Hepatocyte (in vitro differentiated cells): Measurements from ENCODE around the gene SFMBT2. TPM values are rescaled to one million over a fixed set of nuclear protein-coding genes. Genes with fewer than 3 reads are reported as not detected.
"Not testable (repeated sequence)": the region's sequence is repeated elsewhere in the genome, so short reads cannot be mapped to it uniquely, and the experiment has no call there.

Experiments used
- DNase-seq: peaks from one replicate; pipeline ENCODE4 v3.0.0-alpha.2; 2016; ENCODE audit warnings: low spot score
- H2AFZ ChIP-seq: fragments of 200-600 bp; sonication (generic); 2 replicates; pipeline ENCODE4 v1.6.0; 2016; ENCODE audit warnings: antibody characterized with exemption, mild to moderate bottlenecking
- H3K27ac ChIP-seq: fragments of 200-600 bp; sonication (generic); 2 replicates; pipeline ENCODE4 v1.5.1; 2016; ENCODE audit warnings: mild to moderate bottlenecking
- H3K27me3 ChIP-seq: fragments of 200-600 bp; sonication (generic); 2 replicates; pipeline ENCODE4 v1.6.1; 2016
- H3K36me3 ChIP-seq: fragments of 200-600 bp; sonication (generic); replicated peaks from 2 replicates; pipeline ENCODE4 v1.5.1; 2016; ENCODE audit warnings: low read depth; ENCODE audit not compliant: insufficient read depth
- H3K4me1 ChIP-seq: fragments of 200-600 bp; sonication (generic); 2 replicates; pipeline ENCODE4 v1.5.1; 2016; ENCODE audit warnings: mild to moderate bottlenecking, moderate library complexity; ENCODE audit not compliant: insufficient read depth
- H3K4me2 ChIP-seq: fragments of 200-600 bp; sonication (generic); 2 replicates; pipeline ENCODE4 v1.6.0; 2016
- H3K4me3 ChIP-seq: fragments of 200-600 bp; sonication (generic); 2 replicates; pipeline ENCODE4 v1.5.1; 2016; ENCODE audit warnings: mild to moderate bottlenecking
- H3K79me2 ChIP-seq: fragments of 200-600 bp; sonication (generic); 2 replicates; pipeline ENCODE4 v1.6.0; 2017; ENCODE audit warnings: mild to moderate bottlenecking
- H3K9me2 ChIP-seq: fragments of 200-600 bp; sonication (generic); replicated peaks from 2 replicates; pipeline ENCODE4 v1.6.0; 2017; ENCODE audit warnings: mild to moderate bottlenecking; ENCODE audit not compliant: insufficient read depth
- H3K9me3 ChIP-seq: fragments of 200-600 bp; sonication (generic); 2 replicates; pipeline ENCODE4 v1.5.1; 2016; ENCODE audit warnings: low read depth, mild to moderate bottlenecking
- H4K20me1 ChIP-seq: fragments of 200-600 bp; sonication (generic); 2 replicates; pipeline ENCODE4 v1.6.0; 2016; ENCODE audit warnings: mild to moderate bottlenecking; ENCODE audit not compliant: insufficient read depth, poor library complexity, severe bottlenecking
- EZH2 ChIP-seq: fragments of 200-600 bp; sonication (generic); IDR thresholded peaks from 2 replicates; pipeline ENCODE4 v1.6.1; 2016; ENCODE audit warnings: antibody characterized with exemption, mild to moderate bottlenecking, borderline replicate concordance
- EZH2phosphoT487 ChIP-seq: fragments of 200-600 bp; sonication (generic); IDR thresholded peaks from one replicate; pipeline ENCODE4 v1.6.1; 2018; ENCODE audit warnings: antibody characterized with exemption, mild to moderate bottlenecking, low read depth, moderate library complexity; ENCODE audit not compliant: unreplicated experiment, severe bottlenecking
- WGBS: methylation state at CpG from one replicate; pipeline ENCODE4 v1.1.6; 2016; ENCODE audit warnings: low lambda C conversion rate; ENCODE audit errors: missing lambda C conversion rate; 5-methylcytosine and 5-hydroxymethylcytosine counted together
- polyA plus RNA-seq: library from polyadenylated mRNA; unstranded; fragments of >200 nt; fragmentation: Nextera tagmentation; extraction: Ambion mirVana; gene quantifications from 2 replicates; pipeline ENCODE4 v1.2.1, GENCODE V29; 2016
- total RNA-seq: library from RNA; depleted of rRNA; stranded (reverse); fragments of >200 nt; gene quantifications from 2 replicates; pipeline ENCODE4 v1.2.3, GENCODE V29; 2014
- TF ChIP-seq, protein P1 (sequence below): fragments of 200-600 bp; sonication (generic); IDR thresholded peaks from 2 replicates; pipeline ENCODE4 v1.5.1; 2016; ENCODE audit warnings: antibody characterized with exemption, mild to moderate bottlenecking; ENCODE audit not compliant: poor library complexity

SFMBT2 gene
- total and polyA plus RNA-seq, 2 experiments from 2014 or later = 1.1 to 3.8 TPM

DNA sequence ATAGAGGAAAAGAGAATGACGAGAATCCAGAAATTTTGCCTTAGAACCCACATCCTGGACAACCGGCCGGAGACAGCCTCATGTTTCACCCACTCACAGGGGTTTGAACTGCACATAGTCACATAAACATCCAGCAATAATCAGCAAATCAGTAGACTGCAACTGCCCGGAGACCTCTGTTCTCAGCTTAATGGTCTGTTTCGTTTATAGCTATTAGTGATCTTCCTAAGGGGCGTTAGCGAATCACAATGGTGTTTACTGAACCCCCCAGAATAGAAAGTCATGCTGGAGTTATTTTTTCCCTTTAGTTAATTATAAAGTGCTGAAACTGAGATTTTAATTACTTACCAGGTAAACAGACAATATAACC lies 98.4 kb downstream of the SFMBT2 start:
- Histone ChIP-seq H3K4me1 (no peaks in the 10 kb centered on the region), H3K9me2 (no peaks in the 10 kb centered on the region), H3K79me2 (no peaks in the 10 kb centered on the region), H3K27me3 (no peaks in the 10 kb centered on the region), H3K9me3 (no peaks in the 10 kb centered on the region), H3K27ac (no peak overlapping the region), H3K4me2 (no peak overlapping the region), H4K20me1 (no peaks in the 10 kb centered on the region), H2AFZ (no peak overlapping the region), H3K4me3 (no peak overlapping the region), H3K36me3 (no peaks in the 10 kb centered on the region)
- 81% methylated on average over 7 of the region's 7 CpGs for WGBS
- no peak for DNase-seq
- TF ChIP-seq, protein P1, sequence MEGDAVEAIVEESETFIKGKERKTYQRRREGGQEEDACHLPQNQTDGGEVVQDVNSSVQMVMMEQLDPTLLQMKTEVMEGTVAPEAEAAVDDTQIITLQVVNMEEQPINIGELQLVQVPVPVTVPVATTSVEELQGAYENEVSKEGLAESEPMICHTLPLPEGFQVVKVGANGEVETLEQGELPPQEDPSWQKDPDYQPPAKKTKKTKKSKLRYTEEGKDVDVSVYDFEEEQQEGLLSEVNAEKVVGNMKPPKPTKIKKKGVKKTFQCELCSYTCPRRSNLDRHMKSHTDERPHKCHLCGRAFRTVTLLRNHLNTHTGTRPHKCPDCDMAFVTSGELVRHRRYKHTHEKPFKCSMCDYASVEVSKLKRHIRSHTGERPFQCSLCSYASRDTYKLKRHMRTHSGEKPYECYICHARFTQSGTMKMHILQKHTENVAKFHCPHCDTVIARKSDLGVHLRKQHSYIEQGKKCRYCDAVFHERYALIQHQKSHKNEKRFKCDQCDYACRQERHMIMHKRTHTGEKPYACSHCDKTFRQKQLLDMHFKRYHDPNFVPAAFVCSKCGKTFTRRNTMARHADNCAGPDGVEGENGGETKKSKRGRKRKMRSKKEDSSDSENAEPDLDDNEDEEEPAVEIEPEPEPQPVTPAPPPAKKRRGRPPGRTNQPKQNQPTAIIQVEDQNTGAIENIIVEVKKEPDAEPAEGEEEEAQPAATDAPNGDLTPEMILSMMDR = no peak
- TF ChIP-seq EZH2phosphoT487 (no peak), EZH2 (no peak)

DNA sequence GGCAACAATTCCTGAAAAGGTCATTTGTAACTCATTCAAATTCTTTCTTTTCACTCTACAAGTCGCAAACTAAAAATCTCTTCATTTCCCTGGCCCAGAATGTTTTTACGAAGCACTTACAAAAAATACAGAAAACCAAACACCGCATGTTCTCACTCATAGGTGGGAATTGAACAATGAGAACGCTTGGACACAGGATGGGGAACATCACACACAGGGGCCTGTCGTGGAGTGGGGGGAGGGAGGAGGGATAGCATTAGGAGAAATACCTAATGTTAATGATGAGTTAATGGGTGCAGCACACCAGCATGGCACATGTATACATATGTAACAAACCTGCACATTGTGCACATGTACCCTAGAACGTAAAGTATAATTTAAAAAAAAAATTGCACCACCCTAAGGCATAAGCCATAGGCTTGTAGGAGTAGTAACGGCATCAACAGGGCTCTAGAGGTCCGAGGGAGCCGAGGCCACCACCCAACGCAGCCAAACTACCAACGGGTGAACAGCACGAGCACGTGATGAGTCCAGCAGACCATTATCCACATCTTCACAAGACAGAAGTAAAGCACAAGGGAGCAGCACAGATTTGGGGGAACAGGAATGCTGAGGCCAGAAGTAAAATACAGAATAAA lies 98.9 kb downstream of the SFMBT2 start:
- H3K9me2 ChIP-seq, H3K27me3 ChIP-seq, H4K20me1 ChIP-seq, H3K9me3 ChIP-seq, H3K4me3 ChIP-seq, DNase-seq, H3K4me2 ChIP-seq, H3K79me2 ChIP-seq, H2AFZ ChIP-seq, H3K4me1 ChIP-seq, H3K36me3 ChIP-seq: not testable (repeated sequence)
- 90% methylated on average over 13 of the region's 13 CpGs for WGBS
- peak overlapping the region; percentile 24 for H3K27ac ChIP-seq

DNA sequence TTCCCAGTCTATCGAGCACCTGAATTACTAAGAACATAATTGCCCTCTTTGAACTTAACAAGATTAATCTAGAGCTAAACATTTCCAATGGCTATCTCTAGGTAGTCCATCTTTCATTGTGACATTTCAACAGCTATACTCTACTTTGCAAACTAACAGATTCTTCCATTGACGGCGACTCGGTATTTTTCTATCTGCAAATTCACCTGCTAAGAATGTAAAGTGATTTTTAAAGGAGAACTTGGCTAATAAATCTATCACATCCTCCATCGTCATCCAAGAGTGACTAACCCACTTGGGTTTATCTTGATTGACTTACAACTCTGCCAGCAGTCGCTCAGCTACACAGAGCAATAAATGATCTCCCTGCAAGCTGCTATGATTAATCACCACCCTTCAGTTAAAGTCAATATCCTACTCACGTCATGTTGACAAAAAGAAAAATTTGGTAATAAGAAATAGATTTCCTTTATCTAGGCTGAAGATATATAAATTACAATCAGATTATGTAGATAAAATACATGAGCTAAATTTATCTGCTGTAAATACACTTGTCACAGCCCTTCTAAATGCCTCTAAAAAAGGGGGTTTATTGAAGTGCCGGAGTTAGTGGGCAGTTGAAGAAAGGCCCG lies 99.5 kb downstream of the SFMBT2 start:
- WGBS = 52% methylated on average over 9 of the region's 9 CpGs
- peak overlapping the region; percentile 24 for H3K27ac ChIP-seq
- H3K79me2 ChIP-seq = no peaks in the 10 kb centered on the region
- peak; percentile 54 for DNase-seq
- TF ChIP-seq, protein P1 = no peak
- TF ChIP-seq EZH2phosphoT487 = no peak
- no peak for TF ChIP-seq EZH2
- H4K20me1 ChIP-seq = no peaks in the 10 kb centered on the region
- H3K9me2 ChIP-seq = no peaks in the 10 kb centered on the region
- H3K4me3 ChIP-seq = no peak overlapping the region
- no peaks in the 10 kb centered on the region for H3K27me3 ChIP-seq
- no peaks in the 10 kb centered on the region for H3K4me1 ChIP-seq
- H3K36me3 ChIP-seq = no peaks in the 10 kb centered on the region
- no peak overlapping the region for H3K4me2 ChIP-seq
- no peaks in the 10 kb centered on the region for H3K9me3 ChIP-seq
- no peak overlapping the region for H2AFZ ChIP-seq

DNA sequence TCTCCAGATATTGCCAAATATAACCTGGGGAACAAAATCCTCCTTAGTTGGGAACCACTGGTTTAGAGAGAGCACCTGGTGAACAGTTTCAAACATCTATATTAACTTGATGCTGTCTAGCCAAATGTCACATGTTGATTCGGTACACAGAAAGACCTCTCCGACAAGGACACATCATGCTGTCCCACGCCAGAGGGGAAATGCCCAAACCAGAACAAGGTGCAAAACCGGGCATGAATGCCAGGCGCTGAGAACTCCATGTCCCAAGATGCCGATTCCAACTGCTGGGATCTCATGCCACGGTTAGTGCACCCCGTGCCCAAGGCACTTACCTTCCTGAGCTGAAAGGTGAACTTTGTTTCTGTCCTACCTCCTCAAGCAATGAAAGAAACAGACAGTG lies 100.8 kb downstream of the SFMBT2 start:
- Histone ChIP-seq H3K27me3 (no peaks in the 10 kb centered on the region), H3K9me3 (no peaks in the 10 kb centered on the region), H3K79me2 (no peaks in the 10 kb centered on the region), H4K20me1 (no peaks in the 10 kb centered on the region), H3K4me3 (no peak overlapping the region), H3K4me1 (no peaks in the 10 kb centered on the region), H3K27ac (no peak overlapping the region), H3K36me3 (no peaks in the 10 kb centered on the region), H3K4me2 (no peak overlapping the region), H2AFZ (no peak overlapping the region), H3K9me2 (no peaks in the 10 kb centered on the region)
- WGBS = 95% methylated on average over 8 of the region's 8 CpGs
- TF ChIP-seq EZH2 = no peak
- TF ChIP-seq, protein P1 = no peak
- no peak for TF ChIP-seq EZH2phosphoT487
- DNase-seq = no peak
